Gastroesophageal sphincter (tissue), 4 donors: ENCODE results near the gene HSBP1L1. TPM values are rescaled to one million over a fixed set of nuclear protein-coding genes. Genes with fewer than 3 reads are reported as not detected.
A peak's percentile ranks its signal among the peaks of the same experiment; 100 is the strongest.
"Not testable (repeated sequence)": the region's sequence is repeated elsewhere in the genome, so short reads cannot be mapped to it uniquely, and the experiment has no call there.

Experiments
- ATAC-seq: fragments of 150-250 bp; one replicate; pipeline ENCODE4 v1.9.1; 2016; ENCODE audit warnings: mild to moderate bottlenecking, moderate library complexity
- H3K27ac ChIP-seq, 4 donors: fragments of 200-600 bp; sonication (generic) in 3 of 4; 1 replicate in 3 of 4; 2 replicates in 1 of 4; pipeline ENCODE4 v1.5.1; 2016 to 2019
- H3K27me3 ChIP-seq: fragments of 200-600 bp; sonication (generic); one replicate; pipeline ENCODE4 v1.5.1; 2019
- H3K36me3 ChIP-seq, 2 donors: fragments of 200-600 bp; sonication (generic); one replicate each; pipeline ENCODE4 v1.5.1; 2019; ENCODE audit warnings: control low read depth in 1 of 2
- H3K4me1 ChIP-seq, 3 donors: fragments of 200-600 bp; sonication (generic); 1 replicate in 2 of 3; 2 replicates in 1 of 3; pipeline ENCODE4 v1.5.1; 2016 to 2019; ENCODE audit warnings: control low read depth in 2 of 3
- H3K4me3 ChIP-seq, 2 donors: fragments of 200-600 bp; sonication (generic); one replicate each; pipeline ENCODE4 v1.5.1; 2019; ENCODE audit warnings: mild to moderate bottlenecking in 1 of 2, moderate library complexity in 1 of 2
- H3K9me3 ChIP-seq, 3 donors: fragments of 200-600 bp; sonication (generic); one replicate each; pipeline ENCODE4 v1.5.1; 2017 to 2019; ENCODE audit warnings: control low read depth in 2 of 3
- CTCF ChIP-seq, 4 experiments: fragments of 200-600 bp in 2 of 4; fragments of 450-650 bp in 2 of 4; sonication (generic) in 1 of 4; IDR thresholded peaks; one replicate each; pipeline ENCODE4 v1.5.1; 2017 to 2019; ENCODE audit warnings: antibody characterized with exemption in 4 of 4, mild to moderate bottlenecking in 2 of 4, moderate library complexity in 2 of 4
- EP300 ChIP-seq: sonication (generic); formaldehyde crosslinking; IDR thresholded peaks from one replicate; pipeline ENCODE4 v1.6.1; 2017; ENCODE audit warnings: antibody characterized with exemption, mild to moderate bottlenecking
- POLR2A ChIP-seq, 2 donors: fragments of 450-650 bp; IDR thresholded peaks; one replicate each; pipeline ENCODE4 v1.6.1; 2017; ENCODE audit warnings: antibody characterized with exemption in 2 of 2, mild to moderate bottlenecking in 2 of 2, moderate library complexity in 1 of 2
- POLR2AphosphoS5 ChIP-seq: sonication (generic); formaldehyde crosslinking; IDR thresholded peaks from one replicate; pipeline ENCODE4 v1.6.1; 2017; ENCODE audit warnings: antibody characterized with exemption
- WGBS, 2 donors: methylation state at CpG; one replicate each; pipeline ENCODE4 v1.1.5; 2018; ENCODE audit warnings: low coverage in 1 of 2; 5-methylcytosine and 5-hydroxymethylcytosine counted together
- total RNA-seq, 4 donors: library from RNA; depleted of rRNA; stranded (reverse); fragments of >200 nt; gene quantifications; one replicate each; pipeline ENCODE4 v1.1.0, GENCODE V29; 2016

The HSBP1L1 gene
- total RNA-seq, 4 donors from 2014 or later: 3.2 to 23.8 (median 12.4) TPM

- ATAC-seq: no peak
Measured at GRCh38 chr18:80004600-80005342, 40.3 kb downstream of the HSBP1L1 start.

GRCh38 chr18:80006724-80007123, 42.3 kb downstream of the HSBP1L1 start:
- Histone ChIP-seq H3K27ac (no peak overlapping the region), H3K4me3 (no peak overlapping the region), H3K27me3 (no peaks in the 10 kb centered on the region), H3K4me1 (peaks cover 0 to 19% (median 0%) of the 10 kb centered on the region in 3 donors), H3K9me3 (peaks cover 0 to 22% (median 0%) of the 10 kb centered on the region in 3 donors), H3K36me3 (no peaks in the 10 kb centered on the region)
- no peak for TF ChIP-seq CTCF (IDR thresholded peaks at IDR 0.05)
- no peak for TF ChIP-seq EP300
- ATAC-seq: no peak
- WGBS, 2 donors: 67 to 75% methylated on average over 6 to 7 of the region's 7 CpGs

More at GRCh38 chr18:80004600-80005342, 40.3 kb downstream of the HSBP1L1 start:
- H3K4me1 ChIP-seq: peaks cover 0 to 5% (median 0%) of the 10 kb centered on the region in 3 donors
- TF ChIP-seq POLR2AphosphoS5 (no peak), EP300 (no peak), POLR2A (IDR thresholded peaks at IDR 0.05) (no peak), CTCF (IDR thresholded peaks at IDR 0.05) (no peak)
- no peaks in the 10 kb centered on the region for H3K36me3 ChIP-seq
- no peak overlapping the region for H3K4me3 ChIP-seq
- H3K27me3 ChIP-seq: no peaks in the 10 kb centered on the region
- H3K27ac ChIP-seq: no peak overlapping the region
- peaks cover 0 to 30% (median 0%) of the 10 kb centered on the region in 3 donors for H3K9me3 ChIP-seq
- WGBS, 2 donors: 70 to 88% methylated on average over 4 to 10 of the region's 12 CpGs

- no peaks in the 10 kb centered on the region for H3K36me3 ChIP-seq
- H3K27ac ChIP-seq: peak overlapping the region; percentile 62 to 84 (median 80)
- WGBS, 2 donors: 64 to 71% methylated on average over 5 to 10 of the region's 16 CpGs
- no peak overlapping the region for H3K4me3 ChIP-seq
- H3K4me1 ChIP-seq: peaks cover 0 to 19% (median 0%) of the 10 kb centered on the region in 3 donors
- no peaks in the 10 kb centered on the region for H3K27me3 ChIP-seq
- TF ChIP-seq CTCF (IDR thresholded peaks at IDR 0.05) (no peak), EP300 (no peak), POLR2AphosphoS5 (peak; percentile 91), POLR2A (IDR thresholded peaks at IDR 0.05) (no peak)
- ATAC-seq: peak; percentile 99
- H3K9me3 ChIP-seq: peaks cover 0 to 47% (median 0%) of the 10 kb centered on the region in 3 donors
Measured at GRCh38 chr18:80009661-80010550, 45.5 kb downstream of the HSBP1L1 start.

GRCh38 chr18:80010551-80010906, 46.1 kb downstream of the HSBP1L1 start:
- H3K36me3 ChIP-seq: no peaks in the 10 kb centered on the region
- peaks cover 0 to 19% (median 0%) of the 10 kb centered on the region in 3 donors for H3K4me1 ChIP-seq
- 31 to 46% methylated on average over 5 of the region's 5 CpGs for WGBS, 2 donors
- H3K27ac ChIP-seq: peak overlapping the region; percentile 62 to 84 (median 80)
- H3K27me3 ChIP-seq: no peaks in the 10 kb centered on the region
- H3K9me3 ChIP-seq: peaks cover 0 to 48% (median 0%) of the 10 kb centered on the region in 3 donors
- no peak overlapping the region for H3K4me3 ChIP-seq
- no peak for TF ChIP-seq EP300
- no peak for TF ChIP-seq CTCF (IDR thresholded peaks at IDR 0.05)
- TF ChIP-seq POLR2AphosphoS5: no peak
- TF ChIP-seq POLR2A (IDR thresholded peaks at IDR 0.05): no peak
- ATAC-seq: peak; percentile 58

- 86% methylated on average over 11 to 14 of the region's 14 CpGs for WGBS, 2 donors
- H3K27me3 ChIP-seq, H3K36me3 ChIP-seq, H3K4me3 ChIP-seq, ATAC-seq: not testable (repeated sequence)
- Histone ChIP-seq H3K9me3 (peaks cover 0 to 48% (median 0%) of the 10 kb centered on the region in 3 donors), H3K4me1 (peaks cover 0 to 19% (median 0%) of the 10 kb centered on the region in 3 donors), H3K27ac (peak overlapping the region in 2 of 4 donors; percentile 78 to 84)
Measured at GRCh38 chr18:80011496-80012137, 47.2 kb downstream of the HSBP1L1 start.
